Fibroblast of lung (primary cell): ENCODE data around the gene SELPLG.

Experiments
- EZH2 ChIP-seq: IDR thresholded peaks from 2 replicates; pipeline ENCODE4 v1.5.1; 2012; ENCODE audit warnings: low read length, control low read depth, mild to moderate bottlenecking; ENCODE audit errors: missing control alignments
- TF ChIP-seq, protein P1 (sequence below), 2 donors: IDR thresholded peaks in 1 of 2; conservative IDR thresholded peaks in 1 of 2; 1 replicate in 1 of 2; 2 replicates in 1 of 2; pipeline ENCODE4 v1.5.1; 2011 to 2012; ENCODE audit warnings: low read length in 2 of 2, control low read depth in 1 of 2, inconsistent platforms in 1 of 2, low read depth in 1 of 2, mild to moderate bottlenecking in 1 of 2

DNA sequence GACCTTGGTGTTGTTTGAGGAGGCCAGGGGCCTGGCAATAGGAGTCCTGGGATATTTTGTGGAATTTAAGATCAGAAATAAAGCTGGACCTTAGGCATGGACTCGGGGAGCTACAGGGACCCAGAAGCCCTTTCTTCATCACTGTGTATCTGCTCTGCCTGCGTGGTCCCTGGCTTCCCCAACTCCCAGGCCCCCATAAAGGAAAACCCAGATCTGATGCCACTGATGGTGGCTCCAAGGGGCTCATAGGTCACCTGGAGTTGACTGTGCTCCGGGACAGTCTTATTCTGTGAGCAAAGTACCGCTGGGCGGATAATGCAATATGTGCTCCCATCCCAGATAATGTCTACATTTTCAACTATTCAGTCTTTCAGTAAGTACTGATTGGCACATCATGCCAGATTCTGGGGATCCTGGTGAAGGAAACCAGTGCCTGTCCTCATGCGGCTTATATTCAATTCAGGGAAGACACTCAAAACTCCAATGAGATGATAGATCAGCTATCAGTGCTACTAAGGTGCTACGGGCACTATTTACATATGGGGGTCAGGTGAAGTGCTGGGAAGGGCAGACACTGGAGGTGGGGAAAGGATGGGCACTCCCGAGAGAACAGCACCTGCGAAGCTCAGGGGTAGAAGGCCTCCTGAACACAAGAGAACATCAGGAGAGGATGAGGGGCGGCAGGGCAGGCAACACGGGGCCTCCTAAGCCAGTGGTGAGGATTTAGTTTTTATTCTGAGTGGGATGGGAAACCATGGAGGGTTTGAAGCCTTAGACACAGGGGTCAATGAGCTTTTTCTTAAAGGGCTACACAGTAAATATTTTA lies 5.5 kb upstream of the SELPLG start:
- TF ChIP-seq, protein P1, sequence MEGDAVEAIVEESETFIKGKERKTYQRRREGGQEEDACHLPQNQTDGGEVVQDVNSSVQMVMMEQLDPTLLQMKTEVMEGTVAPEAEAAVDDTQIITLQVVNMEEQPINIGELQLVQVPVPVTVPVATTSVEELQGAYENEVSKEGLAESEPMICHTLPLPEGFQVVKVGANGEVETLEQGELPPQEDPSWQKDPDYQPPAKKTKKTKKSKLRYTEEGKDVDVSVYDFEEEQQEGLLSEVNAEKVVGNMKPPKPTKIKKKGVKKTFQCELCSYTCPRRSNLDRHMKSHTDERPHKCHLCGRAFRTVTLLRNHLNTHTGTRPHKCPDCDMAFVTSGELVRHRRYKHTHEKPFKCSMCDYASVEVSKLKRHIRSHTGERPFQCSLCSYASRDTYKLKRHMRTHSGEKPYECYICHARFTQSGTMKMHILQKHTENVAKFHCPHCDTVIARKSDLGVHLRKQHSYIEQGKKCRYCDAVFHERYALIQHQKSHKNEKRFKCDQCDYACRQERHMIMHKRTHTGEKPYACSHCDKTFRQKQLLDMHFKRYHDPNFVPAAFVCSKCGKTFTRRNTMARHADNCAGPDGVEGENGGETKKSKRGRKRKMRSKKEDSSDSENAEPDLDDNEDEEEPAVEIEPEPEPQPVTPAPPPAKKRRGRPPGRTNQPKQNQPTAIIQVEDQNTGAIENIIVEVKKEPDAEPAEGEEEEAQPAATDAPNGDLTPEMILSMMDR (conservative IDR thresholded peaks at IDR 0.05 in 1 of 2, IDR thresholded peaks at IDR 0.05 in 1 of 2; ENCODE audit: low read depth in 1 of 2, low read length in 2 of 2): no peak
- TF ChIP-seq EZH2: no peak
